HG03064 (cell line): Measurements from ENCODE around the gene CDC40.
"Not testable (repeated sequence)": the region's sequence is repeated elsewhere in the genome, so short reads cannot be mapped to it uniquely, and the experiment has no call there.

ENCODE experiments used
- ATAC-seq: cut with Tn5 transposase; IDR thresholded peaks from one replicate; pipeline ENCODE4 v1.9.1; 2021; ENCODE audit warnings: low read depth; ENCODE audit not compliant: unreplicated experiment

CDC40 gene

GRCh38 chr6:110198561-110198960, 18.3 kb downstream of the CDC40 start:
- ATAC-seq: no peak

GRCh38 chr6:110201151-110201884, 21.1 kb downstream of the CDC40 start:
- ATAC-seq: no peak

- ATAC-seq: no peak
These were observed 27.4 kb downstream of the CDC40 start for GRCh38 chr6:110207652-110208051.

GRCh38 chr6:110211753-110212152, 31.5 kb downstream of the CDC40 start:
- ATAC-seq: no peak

GRCh38 chr6:110214338-110214737, 34.1 kb downstream of the CDC40 start:
- ATAC-seq: no peak

- no peak for ATAC-seq
These were observed 35.9 kb downstream of the CDC40 start for GRCh38 chr6:110216140-110216539.

GRCh38 chr6:110217266-110217665, 37.0 kb downstream of the CDC40 start:
- no peak for ATAC-seq

- ATAC-seq: no peak
These were observed 41.5 kb downstream of the CDC40 start for GRCh38 chr6:110221738-110222137.

GRCh38 chr6:110226261-110226660, 46.0 kb downstream of the CDC40 start:
- no peak for ATAC-seq

- no peak for ATAC-seq
These were observed 52.2 kb downstream of the CDC40 start for GRCh38 chr6:110232450-110232849.

GRCh38 chr6:110233770-110234374, 53.6 kb downstream of the CDC40 start:
- peak; percentile 94 for ATAC-seq

- not testable (repeated sequence) for ATAC-seq
These were observed 55.8 kb downstream of the CDC40 start for GRCh38 chr6:110236007-110236406.

- no peak for ATAC-seq
These were observed 59.5 kb downstream of the CDC40 start for GRCh38 chr6:110239526-110240274.

GRCh38 chr6:110244621-110245020, 64.4 kb downstream of the CDC40 start:
- ATAC-seq: not testable (repeated sequence)

GRCh38 chr6:110246378-110246777, 66.2 kb downstream of the CDC40 start:
- no peak for ATAC-seq

- ATAC-seq: no peak
These were observed 66.8 kb downstream of the CDC40 start for GRCh38 chr6:110246900-110247546.

- ATAC-seq: no peak
These were observed 69.8 kb downstream of the CDC40 start for GRCh38 chr6:110250058-110250457.

- no peak for ATAC-seq
These were observed 70.6 kb downstream of the CDC40 start for GRCh38 chr6:110250838-110251237.

GRCh38 chr6:110255211-110255750, 75.1 kb downstream of the CDC40 start:
- ATAC-seq: no peak

GRCh38 chr6:110256366-110256765, 76.1 kb downstream of the CDC40 start:
- no peak for ATAC-seq

GRCh38 chr6:110265273-110265672, 85.0 kb downstream of the CDC40 start:
- no peak for ATAC-seq
